Thyroid gland (tissue), 4 donors: Measurements from ENCODE around the gene ILDR2. TPM values are rescaled to one million over a fixed set of nuclear protein-coding genes. Genes with fewer than 3 reads are reported as not detected.

Source experiments
- DNase-seq, 2 donors: peaks; one replicate each; pipeline ENCODE4 v3.0.0-alpha.2; 2019
- H3K27ac ChIP-seq, 3 donors: fragments of 200-600 bp; sonication (generic); 1 replicate in 2 of 3; 2 replicates in 1 of 3; pipeline ENCODE4 v1.5.1; 2016 to 2019; ENCODE audit warnings: mild to moderate bottlenecking in 1 of 3, moderate library complexity in 1 of 3
- H3K27me3 ChIP-seq: fragments of 200-600 bp; sonication (generic); one replicate; pipeline ENCODE4 v1.5.1; 2019
- H3K36me3 ChIP-seq, 2 donors: fragments of 200-600 bp; sonication (generic); one replicate each; pipeline ENCODE4 v1.5.1; 2016 to 2019
- H3K4me1 ChIP-seq, 2 donors: fragments of 200-600 bp; sonication (generic); one replicate each; pipeline ENCODE4 v1.5.1; 2017 to 2019
- H3K4me3 ChIP-seq, 3 donors: fragments of 200-600 bp; sonication (generic); replicated peaks in 1 of 3; 1 replicate in 2 of 3; 2 replicates in 1 of 3; pipeline ENCODE4 v1.5.1; 2016; ENCODE audit warnings: mild to moderate bottlenecking in 1 of 3
- H3K9me3 ChIP-seq: fragments of 200-600 bp; sonication (generic); one replicate; pipeline ENCODE4 v1.5.1; 2017
- CTCF ChIP-seq, 6 experiments: fragments of 200-600 bp in 3 of 6; fragments of 450-650 bp in 3 of 6; sonication (generic) in 3 of 6; IDR thresholded peaks; one replicate each; pipeline ENCODE4 v1.5.1; 2016 to 2019; ENCODE audit warnings: antibody characterized with exemption in 6 of 6, mild to moderate bottlenecking in 2 of 6, inconsistent platforms in 1 of 6, moderate library complexity in 1 of 6
- POLR2A ChIP-seq, 2 donors: fragments of 450-650 bp; IDR thresholded peaks; one replicate each; pipeline ENCODE4 v1.6.1; 2017; ENCODE audit warnings: antibody characterized with exemption in 2 of 2, mild to moderate bottlenecking in 2 of 2, moderate library complexity in 1 of 2
- WGBS, 2 donors: methylation state at CpG; one replicate each; pipeline ENCODE4 v1.1.5; 2017; 5-methylcytosine and 5-hydroxymethylcytosine counted together
- intact Hi-C: fragments of 100-400 bp; cut with DNase I; formaldehyde crosslinking; loops from one replicate; pipeline ENCODE4 v1.15.1; 2023
- total RNA-seq, 4 donors: library from RNA; depleted of rRNA; stranded (reverse); fragments of >200 nt; gene quantifications; one replicate each; pipeline ENCODE4 v1.2.3, GENCODE V29; 2016

The ILDR2 gene
- total RNA-seq, 4 donors from 2014 or later, result 0.40 to 0.89 (median 0.76) TPM

GRCh38 chr1:167012570-167012969, 37.2 kb upstream of the ILDR2 start:
- no peaks in the 10 kb centered on the region for H3K36me3 ChIP-seq
- no peak for DNase-seq
- intact Hi-C loops, result no loop called here
- 68 to 71% methylated on average over 2 of the region's 2 CpGs for WGBS, 2 donors
- no peak overlapping the region for H3K27ac ChIP-seq
- H3K4me1 ChIP-seq, result no peaks in the 10 kb centered on the region
- H3K27me3 ChIP-seq, result no peaks in the 10 kb centered on the region
- H3K4me3 ChIP-seq, result no peak overlapping the region
- TF ChIP-seq POLR2A (IDR thresholded peaks at IDR 0.05) (no peak), CTCF (IDR thresholded peaks at IDR 0.05) (no peak)
- H3K9me3 ChIP-seq, result no peaks in the 10 kb centered on the region

GRCh38 chr1:167011560-167012191, 36.3 kb upstream of the ILDR2 start:
- intact Hi-C loops, result no loop called here
- Histone ChIP-seq H3K36me3 (no peaks in the 10 kb centered on the region), H3K27ac (no peak overlapping the region), H3K4me1 (no peaks in the 10 kb centered on the region), H3K27me3 (no peaks in the 10 kb centered on the region), H3K4me3 (no peak overlapping the region), H3K9me3 (no peaks in the 10 kb centered on the region)
- TF ChIP-seq CTCF (IDR thresholded peaks at IDR 0.05), result no peak
- no peak for TF ChIP-seq POLR2A (IDR thresholded peaks at IDR 0.05)
- no peak for DNase-seq
- 87 to 88% methylated on average over 1 of the region's 1 CpG for WGBS, 2 donors

DNA sequence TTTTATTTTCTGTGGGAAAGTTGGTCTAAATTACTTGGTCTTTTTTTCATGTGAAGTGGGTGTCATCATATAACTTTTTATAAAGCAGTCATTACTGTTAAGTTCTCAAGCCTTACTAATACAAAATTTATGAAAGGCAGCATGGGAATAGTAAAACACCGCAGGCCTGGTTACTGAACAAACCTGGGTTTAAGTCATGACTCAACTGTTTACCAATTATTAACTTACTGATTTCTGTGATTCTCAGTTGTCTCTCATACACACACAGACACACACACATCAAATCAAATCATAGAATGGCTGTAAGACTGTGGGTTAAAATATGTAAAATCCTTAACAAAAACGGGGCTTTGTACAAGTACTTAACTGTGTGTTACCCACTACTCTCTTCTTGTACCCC, 28.4 kb upstream of the ILDR2 start:
- no peak for DNase-seq
- H3K27me3 ChIP-seq, result no peaks in the 10 kb centered on the region
- no peak overlapping the region for H3K4me3 ChIP-seq
- 84 to 87% methylated on average over 2 of the region's 2 CpGs for WGBS, 2 donors
- no peaks in the 10 kb centered on the region for H3K4me1 ChIP-seq
- intact Hi-C loops, result no loop called here
- no peaks in the 10 kb centered on the region for H3K36me3 ChIP-seq
- no peak overlapping the region for H3K27ac ChIP-seq
- no peak for TF ChIP-seq CTCF (IDR thresholded peaks at IDR 0.05)
- no peak for TF ChIP-seq POLR2A (IDR thresholded peaks at IDR 0.05)
- no peaks in the 10 kb centered on the region for H3K9me3 ChIP-seq

DNA sequence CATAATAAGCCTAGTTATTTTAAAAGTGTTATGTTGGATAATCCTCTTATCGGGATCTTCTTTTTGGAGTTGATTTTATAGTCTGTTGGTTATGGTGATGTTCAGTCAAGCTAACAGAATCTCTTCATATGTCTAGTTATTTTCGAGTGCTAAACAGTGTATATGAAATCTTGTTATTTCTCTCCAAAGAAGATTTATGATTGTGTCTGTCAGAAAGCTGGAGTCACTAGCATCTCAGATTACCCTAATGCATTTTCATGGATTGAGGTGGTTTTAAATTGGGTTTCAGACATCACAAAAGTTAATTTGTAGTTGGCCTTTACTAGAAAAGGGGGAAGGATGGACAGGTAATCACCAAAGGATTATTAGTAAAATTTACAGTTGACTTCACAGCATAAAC, 27.0 kb upstream of the ILDR2 start:
- Histone ChIP-seq H3K36me3 (no peaks in the 10 kb centered on the region), H3K4me3 (no peak overlapping the region), H3K4me1 (no peaks in the 10 kb centered on the region), H3K9me3 (no peaks in the 10 kb centered on the region), H3K27ac (no peak overlapping the region), H3K27me3 (no peaks in the 10 kb centered on the region)
- 88 to 89% methylated on average over 2 of the region's 2 CpGs for WGBS, 2 donors
- TF ChIP-seq CTCF (IDR thresholded peaks at IDR 0.05) (no peak), POLR2A (IDR thresholded peaks at IDR 0.05) (no peak)
- intact Hi-C loops, result no loop called here
- no peak for DNase-seq

GRCh38 chr1:167000546-167000945, 25.2 kb upstream of the ILDR2 start:
- no peak for DNase-seq
- Histone ChIP-seq H3K27me3 (no peaks in the 10 kb centered on the region), H3K36me3 (no peaks in the 10 kb centered on the region), H3K4me3 (no peak overlapping the region), H3K9me3 (no peaks in the 10 kb centered on the region), H3K4me1 (no peaks in the 10 kb centered on the region), H3K27ac (no peak overlapping the region)
- TF ChIP-seq POLR2A (IDR thresholded peaks at IDR 0.05) (no peak), CTCF (IDR thresholded peaks at IDR 0.05) (no peak)
- intact Hi-C loops, result no loop called here
- 94 to 100% methylated on average over 1 of the region's 1 CpG for WGBS, 2 donors
